ENCODE results near the gene AOPEP.

GRCh38 chr9:94699715-94700373 is 26.7 kb upstream of the AOPEP start:
- TF ChIP-seq, protein P1, sequence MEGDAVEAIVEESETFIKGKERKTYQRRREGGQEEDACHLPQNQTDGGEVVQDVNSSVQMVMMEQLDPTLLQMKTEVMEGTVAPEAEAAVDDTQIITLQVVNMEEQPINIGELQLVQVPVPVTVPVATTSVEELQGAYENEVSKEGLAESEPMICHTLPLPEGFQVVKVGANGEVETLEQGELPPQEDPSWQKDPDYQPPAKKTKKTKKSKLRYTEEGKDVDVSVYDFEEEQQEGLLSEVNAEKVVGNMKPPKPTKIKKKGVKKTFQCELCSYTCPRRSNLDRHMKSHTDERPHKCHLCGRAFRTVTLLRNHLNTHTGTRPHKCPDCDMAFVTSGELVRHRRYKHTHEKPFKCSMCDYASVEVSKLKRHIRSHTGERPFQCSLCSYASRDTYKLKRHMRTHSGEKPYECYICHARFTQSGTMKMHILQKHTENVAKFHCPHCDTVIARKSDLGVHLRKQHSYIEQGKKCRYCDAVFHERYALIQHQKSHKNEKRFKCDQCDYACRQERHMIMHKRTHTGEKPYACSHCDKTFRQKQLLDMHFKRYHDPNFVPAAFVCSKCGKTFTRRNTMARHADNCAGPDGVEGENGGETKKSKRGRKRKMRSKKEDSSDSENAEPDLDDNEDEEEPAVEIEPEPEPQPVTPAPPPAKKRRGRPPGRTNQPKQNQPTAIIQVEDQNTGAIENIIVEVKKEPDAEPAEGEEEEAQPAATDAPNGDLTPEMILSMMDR (IDR thresholded peaks at IDR 0.05; ENCODE audit: insufficient read depth, low read length, poor library complexity, severe bottlenecking): no peak
- no peak for TF ChIP-seq EZH2phosphoT487 (conservative IDR thresholded peaks at IDR 0.05; ENCODE audit: low read length)

Data from SU-DHL-6 (cell line).